HEK293 (cell line): Measurements from ENCODE around the gene PCBP3.

Source experiments
- CTCF ChIA-PET: fragments of 350-600 bp; formaldehyde crosslinking; extraction: SDS; loops from one replicate; lab custom pipeline; 2021; ENCODE audit warnings: antibody characterized with exemption; lab: Yijun Ruan, JAX
- POLR2A ChIA-PET: fragments of 300-600 bp; formaldehyde crosslinking; extraction: SDS; loops from one replicate; lab custom pipeline; 2020; ENCODE audit warnings: antibody characterized with exemption, inconsistent platforms; lab: Yijun Ruan, JAX
- H3K27ac ChIP-seq: fragments of 200-500 bp; sonication (Bioruptor generic); 2 replicates; pipeline ENCODE4 v1.5.1; 2014; ENCODE audit warnings: low read depth, low read length, control low read depth, inconsistent platforms; ENCODE audit errors: extremely low read depth
- H3K36me3 ChIP-seq, 2 experiments: fragments of 200-500 bp in 1 of 2; sonication (Bioruptor generic) in 1 of 2; 1 replicate in 1 of 2; 2 replicates in 1 of 2; pipeline ENCODE4 v1.5.1; 2014 to 2017; ENCODE audit warnings: inconsistent platforms in 2 of 2, low read length in 2 of 2; ENCODE audit not compliant: control insufficient read depth in 2 of 2, insufficient read depth in 1 of 2
- H3K4me1 ChIP-seq: fragments of 200-500 bp; sonication (Bioruptor generic); 2 replicates; pipeline ENCODE4 v1.5.1; 2014; ENCODE audit warnings: mild to moderate bottlenecking, low read length, inconsistent platforms; ENCODE audit not compliant: control insufficient read depth, insufficient read depth
- H3K4me3 ChIP-seq: 2 replicates; pipeline ENCODE4 v1.5.1; 2011; ENCODE audit warnings: low read depth, mild to moderate bottlenecking, control low read depth, low read length, moderate library complexity
- H3K9me3 ChIP-seq: fragments of 200-500 bp; sonication (Bioruptor generic); 2 replicates; pipeline ENCODE4 v1.5.1; 2014; ENCODE audit warnings: low read depth, low read length, inconsistent platforms; ENCODE audit not compliant: control insufficient read depth, insufficient read depth
- EGR2 ChIP-seq: fragments of 450-650 bp; formaldehyde crosslinking; IDR thresholded peaks from 2 replicates; pipeline ENCODE4 v1.5.1; 2016; ENCODE audit warnings: low read depth, missing biosample characterization, missing genetic modification characterization
- KLF10 ChIP-seq: fragments of 450-650 bp; IDR thresholded peaks from 2 replicates; pipeline ENCODE4 v1.5.1; 2018; ENCODE audit warnings: missing biosample characterization, mild to moderate bottlenecking, missing genetic modification characterization
- WT1 ChIP-seq: fragments of 450-650 bp; formaldehyde crosslinking; IDR thresholded peaks from 2 replicates; pipeline ENCODE4 v1.5.1; 2016; ENCODE audit warnings: missing biosample characterization, missing genetic modification characterization
- ZNF10 ChIP-seq: fragments of 450-650 bp; formaldehyde crosslinking; IDR thresholded peaks from 2 replicates; pipeline ENCODE4 v1.5.1; 2017; ENCODE audit warnings: missing biosample characterization, missing genetic modification characterization
- ZNF155 ChIP-seq: fragments of 450-650 bp; formaldehyde crosslinking; IDR thresholded peaks from 2 replicates; pipeline ENCODE4 v1.5.1; 2016; ENCODE audit warnings: missing biosample characterization, missing genetic modification characterization
- ZNF157 ChIP-seq: fragments of 450-650 bp; formaldehyde crosslinking; IDR thresholded peaks from 2 replicates; pipeline ENCODE4 v1.5.1; 2016; ENCODE audit warnings: missing biosample characterization, missing genetic modification characterization
- ZNF16 ChIP-seq: fragments of 450-650 bp; formaldehyde crosslinking; IDR thresholded peaks from 2 replicates; pipeline ENCODE4 v1.5.1; 2016; ENCODE audit warnings: low read depth, missing biosample characterization, missing genetic modification characterization
- ZNF184 ChIP-seq: fragments of 450-650 bp; IDR thresholded peaks from 2 replicates; pipeline ENCODE4 v1.5.1; 2018; ENCODE audit warnings: missing biosample characterization, mild to moderate bottlenecking, missing genetic modification characterization
- ZNF221 ChIP-seq: fragments of 450-650 bp; formaldehyde crosslinking; IDR thresholded peaks from 2 replicates; pipeline ENCODE4 v1.5.1; 2017; ENCODE audit warnings: missing biosample characterization, missing genetic modification characterization, borderline replicate concordance
- ZNF335 ChIP-seq: fragments of 450-650 bp; formaldehyde crosslinking; conservative IDR thresholded peaks from 2 replicates; pipeline ENCODE4 v1.5.1; 2016; ENCODE audit warnings: missing biosample characterization, missing genetic modification characterization
- ZNF366 ChIP-seq: fragments of 450-650 bp; formaldehyde crosslinking; conservative IDR thresholded peaks from 2 replicates; pipeline ENCODE4 v1.5.1; 2016; ENCODE audit warnings: missing biosample characterization, missing genetic modification characterization
- ZNF404 ChIP-seq: fragments of 450-650 bp; formaldehyde crosslinking; IDR thresholded peaks from 2 replicates; pipeline ENCODE4 v1.5.1; 2017; ENCODE audit warnings: missing biosample characterization, missing genetic modification characterization
- ZNF423 ChIP-seq: fragments of 450-650 bp; formaldehyde crosslinking; IDR thresholded peaks from 2 replicates; pipeline ENCODE4 v1.5.1; 2016; ENCODE audit warnings: missing biosample characterization, missing genetic modification characterization
- ZNF488 ChIP-seq: fragments of 450-650 bp; formaldehyde crosslinking; IDR thresholded peaks from 2 replicates; pipeline ENCODE4 v1.5.1; 2016; ENCODE audit warnings: missing biosample characterization, missing genetic modification characterization
- ZNF529 ChIP-seq: fragments of 450-650 bp; formaldehyde crosslinking; IDR thresholded peaks from 2 replicates; pipeline ENCODE4 v1.5.1; 2017; ENCODE audit warnings: missing genetic modification characterization, missing biosample characterization; ENCODE audit not compliant: insufficient replicate concordance
- ZNF530 ChIP-seq: fragments of 450-650 bp; formaldehyde crosslinking; IDR thresholded peaks from 2 replicates; pipeline ENCODE4 v1.5.1; 2016; ENCODE audit warnings: low read depth, missing biosample characterization, missing genetic modification characterization
- ZNF654 ChIP-seq: fragments of 450-650 bp; formaldehyde crosslinking; IDR thresholded peaks from 2 replicates; pipeline ENCODE4 v1.5.1; 2016; ENCODE audit warnings: low read depth, missing biosample characterization, missing genetic modification characterization
- ZNF707 ChIP-seq: fragments of 450-650 bp; formaldehyde crosslinking; IDR thresholded peaks from 2 replicates; pipeline ENCODE4 v1.5.1; 2016; ENCODE audit warnings: missing biosample characterization, missing genetic modification characterization
- ZSCAN16 ChIP-seq: fragments of 450-650 bp; formaldehyde crosslinking; IDR thresholded peaks from 2 replicates; pipeline ENCODE4 v1.5.1; 2016; ENCODE audit warnings: missing biosample characterization, missing genetic modification characterization
- ZXDB ChIP-seq: fragments of 450-650 bp; formaldehyde crosslinking; IDR thresholded peaks from 2 replicates; pipeline ENCODE4 v1.5.1; 2016; ENCODE audit warnings: missing biosample characterization, missing genetic modification characterization
- TF ChIP-seq, protein P1 (sequence below): IDR thresholded peaks from 2 replicates; pipeline ENCODE4 v1.6.1; 2011; ENCODE audit warnings: mild to moderate bottlenecking, low read depth, low read length, borderline replicate concordance
- TF ChIP-seq, protein P2 (sequence below): fragments of 450-650 bp; formaldehyde crosslinking; conservative IDR thresholded peaks from 2 replicates; pipeline ENCODE4 v1.5.1; 2016; ENCODE audit warnings: low read depth, missing biosample characterization, missing genetic modification characterization
- TF ChIP-seq, protein P3 (sequence below): fragments of 450-650 bp; formaldehyde crosslinking; IDR thresholded peaks from 2 replicates; pipeline ENCODE4 v1.5.1; 2016; ENCODE audit warnings: missing biosample characterization, missing genetic modification characterization
- TF ChIP-seq, protein P4 (sequence below): sonication (generic); formaldehyde crosslinking; IDR thresholded peaks from 2 replicates; pipeline ENCODE4 v1.8.1; 2022; ENCODE audit warnings: mild to moderate bottlenecking, moderate library complexity, missing genetic modification reagents

The PCBP3 gene

DNA sequence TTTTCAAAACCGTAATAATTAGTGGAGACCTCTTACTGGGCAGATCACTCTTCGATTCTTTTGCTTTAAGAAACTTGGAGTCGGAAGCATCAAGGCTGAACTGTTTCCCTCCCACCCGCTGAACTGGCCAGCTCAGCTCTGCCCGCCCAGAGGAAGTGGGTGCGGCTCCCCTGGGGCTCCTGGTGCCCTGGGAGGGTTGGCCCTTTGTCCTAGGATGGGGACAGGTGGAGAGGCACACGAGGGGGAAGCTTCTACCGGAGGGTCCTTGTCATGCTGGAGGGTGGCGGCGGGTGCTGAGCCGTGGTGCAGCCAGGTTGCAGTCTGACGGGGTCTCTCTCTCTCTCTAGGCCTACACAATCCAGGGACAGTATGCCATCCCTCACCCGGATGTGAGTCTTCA lies 273.7 kb downstream of the PCBP3 start:
- Histone ChIP-seq H3K9me3 (no peaks in the 10 kb centered on the region), H3K4me3 (no peak overlapping the region), H3K27ac (no peak overlapping the region), H3K4me1 (no peaks in the 10 kb centered on the region), H3K36me3 (no peaks in the 10 kb centered on the region)
- ChIA-PET CTCF (no interaction called here), POLR2A (no interaction called here)
- no peak for TF ChIP-seq ZNF221 (tag by site-specific recombination)
- no peak for TF ChIP-seq ZNF654 (tag by site-specific recombination)
- no peak for TF ChIP-seq ZNF10 (tag by site-specific recombination)
- TF ChIP-seq ZNF155 (tag by site-specific recombination) = no peak
- TF ChIP-seq WT1 (tag by site-specific recombination) = no peak
- TF ChIP-seq, protein P1, sequence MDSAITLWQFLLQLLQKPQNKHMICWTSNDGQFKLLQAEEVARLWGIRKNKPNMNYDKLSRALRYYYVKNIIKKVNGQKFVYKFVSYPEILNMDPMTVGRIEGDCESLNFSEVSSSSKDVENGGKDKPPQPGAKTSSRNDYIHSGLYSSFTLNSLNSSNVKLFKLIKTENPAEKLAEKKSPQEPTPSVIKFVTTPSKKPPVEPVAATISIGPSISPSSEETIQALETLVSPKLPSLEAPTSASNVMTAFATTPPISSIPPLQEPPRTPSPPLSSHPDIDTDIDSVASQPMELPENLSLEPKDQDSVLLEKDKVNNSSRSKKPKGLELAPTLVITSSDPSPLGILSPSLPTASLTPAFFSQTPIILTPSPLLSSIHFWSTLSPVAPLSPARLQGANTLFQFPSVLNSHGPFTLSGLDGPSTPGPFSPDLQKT = no peak
- no peak for TF ChIP-seq KLF10 (tag by site-specific recombination)
- TF ChIP-seq, protein P2, sequence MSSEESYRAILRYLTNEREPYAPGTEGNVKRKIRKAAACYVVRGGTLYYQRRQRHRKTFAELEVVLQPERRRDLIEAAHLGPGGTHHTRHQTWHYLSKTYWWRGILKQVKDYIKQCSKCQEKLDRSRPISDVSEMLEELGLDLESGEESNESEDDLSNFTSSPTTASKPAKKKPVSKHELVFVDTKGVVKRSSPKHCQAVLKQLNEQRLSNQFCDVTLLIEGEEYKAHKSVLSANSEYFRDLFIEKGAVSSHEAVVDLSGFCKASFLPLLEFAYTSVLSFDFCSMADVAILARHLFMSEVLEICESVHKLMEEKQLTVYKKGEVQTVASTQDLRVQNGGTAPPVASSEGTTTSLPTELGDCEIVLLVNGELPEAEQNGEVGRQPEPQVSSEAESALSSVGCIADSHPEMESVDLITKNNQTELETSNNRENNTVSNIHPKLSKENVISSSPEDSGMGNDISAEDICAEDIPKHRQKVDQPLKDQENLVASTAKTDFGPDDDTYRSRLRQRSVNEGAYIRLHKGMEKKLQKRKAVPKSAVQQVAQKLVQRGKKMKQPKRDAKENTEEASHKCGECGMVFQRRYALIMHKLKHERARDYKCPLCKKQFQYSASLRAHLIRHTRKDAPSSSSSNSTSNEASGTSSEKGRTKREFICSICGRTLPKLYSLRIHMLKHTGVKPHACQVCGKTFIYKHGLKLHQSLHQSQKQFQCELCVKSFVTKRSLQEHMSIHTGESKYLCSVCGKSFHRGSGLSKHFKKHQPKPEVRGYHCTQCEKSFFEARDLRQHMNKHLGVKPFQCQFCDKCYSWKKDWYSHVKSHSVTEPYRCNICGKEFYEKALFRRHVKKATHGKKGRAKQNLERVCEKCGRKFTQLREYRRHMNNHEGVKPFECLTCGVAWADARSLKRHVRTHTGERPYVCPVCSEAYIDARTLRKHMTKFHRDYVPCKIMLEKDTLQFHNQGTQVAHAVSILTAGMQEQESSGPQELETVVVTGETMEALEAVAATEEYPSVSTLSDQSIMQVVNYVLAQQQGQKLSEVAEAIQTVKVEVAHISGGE (tag by site-specific recombination) = no peak
- TF ChIP-seq ZNF157 (tag by site-specific recombination) = no peak
- TF ChIP-seq ZNF423 (tag by site-specific recombination) = no peak
- no peak for TF ChIP-seq ZNF366 (tag by site-specific recombination)
- TF ChIP-seq ZNF530 (tag by site-specific recombination) = no peak
- no peak for TF ChIP-seq EGR2 (tag by site-specific recombination)
- no peak for TF ChIP-seq ZNF335
- TF ChIP-seq, all 188 proteins: peak for 0

DNA sequence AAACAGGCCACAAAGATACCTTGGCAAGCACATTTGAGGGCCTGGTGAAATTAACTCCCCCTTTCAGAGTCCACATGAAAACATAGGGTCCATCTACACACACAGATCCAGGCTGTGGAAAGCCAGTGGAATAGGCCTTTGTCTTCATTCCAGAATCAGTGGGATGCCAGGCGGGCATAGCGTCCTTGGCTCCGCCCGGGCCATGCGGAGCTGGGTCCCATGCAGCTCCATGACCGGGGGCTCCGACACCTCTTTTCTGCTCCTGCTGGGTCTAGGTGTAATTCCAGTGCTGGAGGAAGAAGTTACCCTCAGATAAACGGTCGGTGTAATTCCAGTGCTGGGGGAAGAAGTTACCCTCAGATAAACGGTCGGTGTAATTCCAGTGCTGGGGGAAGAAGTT lies 274.5 kb downstream of the PCBP3 start:
- POLR2A ChIA-PET = no interaction called here
- no peak overlapping the region for H3K27ac ChIP-seq
- no peaks in the 10 kb centered on the region for H3K36me3 ChIP-seq
- no peaks in the 10 kb centered on the region for H3K4me1 ChIP-seq
- no peak overlapping the region for H3K4me3 ChIP-seq
- TF ChIP-seq, protein P3, sequence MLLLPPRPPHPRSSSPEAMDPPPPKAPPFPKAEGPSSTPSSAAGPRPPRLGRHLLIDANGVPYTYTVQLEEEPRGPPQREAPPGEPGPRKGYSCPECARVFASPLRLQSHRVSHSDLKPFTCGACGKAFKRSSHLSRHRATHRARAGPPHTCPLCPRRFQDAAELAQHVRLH (tag by site-specific recombination) = no peak
- TF ChIP-seq ZNF184 (no peak), ZNF488 (no peak), ZNF404 (tag by site-specific recombination) (no peak), ZXDB (no peak), ZNF707 (tag by site-specific recombination) (no peak), ZNF529 (no peak), ZNF16 (tag by site-specific recombination) (no peak), ZSCAN16 (no peak)
- TF ChIP-seq, protein P4, sequence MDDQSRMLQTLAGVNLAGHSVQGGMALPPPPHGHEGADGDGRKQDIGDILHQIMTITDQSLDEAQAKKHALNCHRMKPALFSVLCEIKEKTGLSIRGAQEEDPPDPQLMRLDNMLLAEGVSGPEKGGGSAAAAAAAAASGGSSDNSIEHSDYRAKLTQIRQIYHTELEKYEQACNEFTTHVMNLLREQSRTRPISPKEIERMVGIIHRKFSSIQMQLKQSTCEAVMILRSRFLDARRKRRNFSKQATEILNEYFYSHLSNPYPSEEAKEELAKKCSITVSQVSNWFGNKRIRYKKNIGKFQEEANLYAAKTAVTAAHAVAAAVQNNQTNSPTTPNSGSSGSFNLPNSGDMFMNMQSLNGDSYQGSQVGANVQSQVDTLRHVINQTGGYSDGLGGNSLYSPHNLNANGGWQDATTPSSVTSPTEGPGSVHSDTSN (CRISPR knock-in tag) = no peak
- CTCF ChIA-PET = no interaction called here
- H3K9me3 ChIP-seq = no peaks in the 10 kb centered on the region
